ENCODE data around the gene PRR20G.
"Not testable (repeated sequence)": the region's sequence is repeated elsewhere in the genome, so short reads cannot be mapped to it uniquely, and the experiment has no call there.

PRR20G gene

DNA sequence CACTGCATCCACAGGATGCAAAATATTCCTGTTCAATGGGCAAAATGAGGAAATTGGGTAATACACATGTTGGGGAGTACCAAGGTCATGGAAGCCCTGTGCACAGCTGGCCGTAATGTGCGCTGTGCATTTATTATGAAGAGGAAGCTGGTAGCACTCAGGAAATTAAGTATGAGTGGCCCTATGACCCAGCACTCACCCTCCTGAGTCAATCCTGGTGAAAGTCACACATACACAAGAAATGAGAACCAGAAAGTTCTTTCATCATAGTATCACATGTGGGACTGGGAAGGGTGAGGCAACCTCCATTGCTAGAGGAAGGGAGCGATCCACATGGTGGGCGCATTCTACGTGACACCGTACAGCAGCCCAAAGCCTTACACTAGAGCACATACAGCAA is 11.4 kb upstream of the PRR20G start:
- DNase-seq (ENCODE audit: low spot score): no peak

DNA sequence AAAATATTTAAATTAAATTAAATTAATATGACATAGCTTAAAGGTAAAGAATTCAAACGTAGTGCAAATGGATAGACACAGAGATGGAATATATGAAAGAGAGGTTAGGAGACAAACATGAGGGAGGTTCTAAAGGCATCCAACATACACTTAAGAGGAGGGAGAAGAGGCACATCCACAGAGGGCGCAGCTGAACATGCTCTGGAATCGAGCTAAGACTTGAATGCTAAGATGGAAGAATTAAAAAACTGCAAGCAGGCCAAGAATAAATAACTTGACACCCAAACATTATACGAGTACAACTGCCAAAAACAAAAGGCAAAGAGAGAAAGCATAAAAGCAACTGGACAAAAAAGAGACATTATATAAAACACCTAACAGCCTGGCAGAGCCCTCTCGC is 9.1 kb upstream of the PRR20G start:
- DNase-seq (ENCODE audit: low spot score): no peak

DNA sequence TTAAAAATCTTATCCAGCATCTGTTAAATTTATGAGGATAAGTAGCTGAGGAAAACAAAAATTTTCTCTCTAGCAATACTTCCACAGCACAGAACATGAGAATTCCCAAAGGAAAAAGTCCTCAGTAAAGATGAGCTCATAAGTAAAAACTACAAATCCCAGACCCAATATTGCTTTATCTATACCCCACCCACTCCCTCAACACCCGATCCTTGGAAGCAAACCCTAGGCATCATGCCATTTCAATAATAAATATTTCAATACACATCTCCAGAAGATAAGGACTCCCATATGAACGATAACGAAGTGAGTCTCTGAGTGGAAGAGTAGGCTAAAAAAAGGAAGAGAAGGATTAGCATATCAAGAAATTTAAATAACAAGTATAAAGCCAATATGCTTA is 8.3 kb upstream of the PRR20G start:
- no peak for DNase-seq (ENCODE audit: low spot score)

DNA sequence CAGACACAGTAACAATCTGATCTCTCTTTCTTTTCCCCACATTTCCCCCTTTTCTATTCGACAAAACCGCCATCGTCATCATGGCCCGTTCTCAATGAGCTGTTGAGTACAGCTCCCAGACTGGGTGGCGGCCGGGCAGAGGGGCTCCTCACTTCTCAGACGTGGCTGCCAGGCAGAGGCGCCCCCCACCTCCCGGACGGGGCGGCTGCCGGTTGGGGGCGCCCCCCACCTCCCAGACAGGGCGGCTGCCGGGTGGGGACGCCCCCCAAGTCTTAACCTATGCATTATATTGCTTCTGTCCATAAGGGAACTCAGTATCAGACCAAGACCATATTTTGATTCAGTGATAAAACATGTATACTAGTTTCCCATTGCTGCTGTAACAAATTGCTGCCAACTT is 5.8 kb upstream of the PRR20G start:
- not testable (repeated sequence) for DNase-seq (ENCODE audit: low spot score)

DNA sequence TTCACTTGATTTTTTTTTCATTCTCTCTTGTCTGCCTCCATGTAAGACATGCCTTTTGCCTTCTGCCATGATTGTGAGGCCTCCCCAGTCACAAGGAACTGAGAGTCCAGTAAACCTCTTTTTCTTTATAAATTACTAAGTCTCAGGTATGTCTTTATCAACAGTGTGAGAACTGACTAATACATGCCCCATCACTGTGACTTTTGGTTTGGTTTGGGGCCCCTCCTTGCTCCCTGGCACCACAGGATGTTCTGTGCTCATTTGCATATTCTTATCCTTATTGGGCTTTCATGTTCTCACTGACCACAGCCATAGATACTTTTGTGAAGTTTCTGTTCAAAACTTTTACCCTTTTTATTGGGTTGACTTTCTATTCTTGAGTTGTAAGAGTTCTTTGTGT is 3.8 kb upstream of the PRR20G start:
- no peak for DNase-seq (ENCODE audit: low spot score)

DNA sequence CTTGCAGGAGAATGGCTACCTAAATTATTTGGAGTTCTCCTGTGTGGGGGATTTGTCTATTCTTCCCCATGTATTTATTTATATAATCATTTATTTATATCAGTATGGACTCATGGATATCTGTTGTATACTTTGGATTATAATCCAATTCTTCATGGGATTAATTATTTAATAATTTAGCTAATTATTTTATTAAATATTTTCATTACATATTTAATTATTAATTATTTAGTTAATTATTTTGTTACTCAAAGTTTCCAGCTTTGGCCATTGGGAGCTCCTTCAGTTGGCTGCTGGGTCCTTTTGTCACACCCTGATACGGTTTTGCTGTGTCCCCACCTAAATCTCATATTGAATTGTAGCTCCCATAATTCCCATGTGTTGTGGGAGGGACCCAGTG is 3.3 kb upstream of the PRR20G start:
- no peak for DNase-seq (ENCODE audit: low spot score)

DNA sequence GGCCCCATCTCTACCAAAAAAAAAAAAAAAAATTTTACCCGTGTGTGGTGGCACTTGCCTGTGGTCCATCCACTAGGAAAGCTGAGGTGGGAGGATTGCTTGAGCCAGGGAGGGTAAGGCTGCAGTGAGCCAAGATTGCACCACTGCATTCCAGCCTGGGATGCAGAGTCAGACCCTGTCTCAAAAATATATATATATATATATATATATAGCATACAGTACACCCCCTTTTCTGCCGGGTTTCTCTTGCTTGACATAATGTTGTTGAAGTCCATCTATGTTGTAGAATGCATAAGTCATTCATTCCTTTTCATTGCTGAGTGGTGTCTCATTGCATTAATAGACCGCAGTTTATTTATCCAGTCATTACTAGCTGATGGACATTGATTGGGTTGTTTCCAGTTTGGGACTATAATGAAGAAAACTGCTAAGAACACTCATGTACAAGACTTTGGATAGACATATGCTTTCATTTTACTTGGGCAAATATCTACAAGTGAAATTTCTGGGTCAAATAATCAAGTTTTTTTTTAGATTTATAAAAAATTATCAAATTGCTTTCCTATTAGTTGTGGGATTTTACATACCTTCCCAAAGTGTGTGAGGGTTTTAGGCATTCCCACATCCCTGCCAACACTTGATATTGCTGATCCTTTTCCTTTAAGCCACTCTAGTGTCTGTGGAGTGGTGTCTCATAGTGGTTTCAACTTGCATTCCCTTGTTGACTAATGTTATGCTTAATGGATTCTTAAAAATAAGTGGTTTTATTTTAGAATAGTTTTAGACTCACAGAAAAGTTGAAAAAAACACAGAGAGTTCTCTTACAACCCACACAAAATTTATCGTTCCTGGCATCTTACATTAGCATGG is 2.1 kb upstream of the PRR20G start:
- no peak for DNase-seq (ENCODE audit: low spot score)

DNA sequence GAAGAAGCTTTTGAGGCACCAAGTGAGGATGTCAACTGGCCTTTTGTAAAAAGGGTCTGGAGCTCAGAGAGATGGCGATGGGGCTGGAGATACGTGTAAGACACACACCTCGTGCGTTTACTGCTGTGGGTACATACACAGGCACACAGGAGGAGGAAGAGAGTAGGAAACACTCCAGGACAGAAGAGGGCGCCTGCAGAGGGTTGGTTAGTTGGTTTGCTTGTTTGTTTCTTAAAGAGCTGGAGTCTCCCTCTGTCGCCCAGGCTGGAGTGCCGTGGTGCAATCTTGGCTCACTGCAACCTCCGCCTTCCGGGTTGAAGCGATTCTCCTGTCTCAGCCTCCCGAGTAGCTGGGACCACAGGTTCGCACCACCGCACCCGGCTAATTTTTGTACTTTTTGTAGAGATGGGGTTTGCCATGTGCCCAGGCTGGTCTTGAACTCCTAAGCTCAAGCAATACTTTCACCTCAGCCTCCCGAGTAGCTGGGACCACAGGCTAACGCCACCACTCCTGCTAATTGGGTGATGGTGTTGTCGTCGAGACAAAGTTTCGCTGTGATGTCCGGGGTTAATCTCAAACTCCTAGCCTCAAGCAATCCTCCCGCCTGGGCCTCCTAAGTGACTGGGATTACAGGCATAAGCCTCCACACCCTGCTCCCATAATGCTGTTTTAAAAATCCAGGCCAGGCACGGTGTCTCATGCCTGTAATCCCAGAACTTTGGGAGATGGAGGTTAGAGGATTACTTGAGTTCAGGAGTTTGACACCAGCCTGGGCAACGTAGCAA is 1.3 kb upstream of the PRR20G start:
- no peak for DNase-seq (ENCODE audit: low spot score)

DNA sequence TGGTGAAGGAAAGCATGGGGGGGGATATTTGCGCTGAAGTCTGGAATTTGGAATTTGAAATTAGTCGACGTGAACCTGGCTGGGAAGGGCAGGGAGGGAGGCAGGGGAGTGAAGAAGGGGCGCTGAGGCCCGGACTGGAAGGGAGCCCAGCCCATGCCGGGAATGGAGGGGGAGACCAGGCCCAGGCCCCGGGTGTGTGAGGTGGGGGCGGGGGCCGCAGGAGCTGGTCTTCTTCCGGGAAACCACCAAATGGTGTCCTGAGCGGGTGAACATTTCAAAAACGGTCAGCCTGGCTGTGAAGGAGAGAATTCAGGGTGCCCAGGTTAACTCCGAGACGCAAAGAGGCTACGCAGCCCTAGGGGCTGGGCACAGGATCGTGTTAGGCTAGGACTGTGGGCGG is 497 bp upstream of the PRR20G start:
- no peak for DNase-seq (ENCODE audit: low spot score)

DNA sequence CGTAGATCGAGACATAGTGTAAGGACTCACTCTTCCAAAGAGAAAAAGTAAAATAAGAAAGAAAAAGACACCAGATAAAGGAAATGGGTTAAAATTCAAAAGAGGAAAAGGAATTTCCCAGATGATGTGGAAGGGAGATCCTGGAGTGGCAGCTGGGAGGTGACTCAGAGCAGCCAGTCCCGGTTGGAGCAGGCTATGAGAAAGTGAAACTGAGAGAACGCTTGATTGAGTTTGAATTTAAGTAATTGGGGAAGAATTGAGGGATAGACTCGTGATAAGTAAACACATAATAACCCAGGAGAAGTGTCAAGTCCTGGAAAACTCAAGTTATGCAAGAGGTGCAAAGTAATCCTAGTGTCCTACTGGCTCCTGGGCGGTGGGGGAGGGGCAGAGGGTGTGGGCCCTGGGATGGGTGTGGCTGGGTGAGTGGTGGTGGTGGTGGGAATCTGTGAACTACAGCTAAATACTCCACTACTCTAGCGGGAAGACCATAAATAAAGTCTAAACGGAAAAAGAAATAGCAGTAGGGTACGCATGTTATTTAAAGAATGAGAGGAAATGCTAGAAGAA is 1.2 kb downstream of the PRR20G start:
- no peak for DNase-seq (ENCODE audit: low spot score)

DNA sequence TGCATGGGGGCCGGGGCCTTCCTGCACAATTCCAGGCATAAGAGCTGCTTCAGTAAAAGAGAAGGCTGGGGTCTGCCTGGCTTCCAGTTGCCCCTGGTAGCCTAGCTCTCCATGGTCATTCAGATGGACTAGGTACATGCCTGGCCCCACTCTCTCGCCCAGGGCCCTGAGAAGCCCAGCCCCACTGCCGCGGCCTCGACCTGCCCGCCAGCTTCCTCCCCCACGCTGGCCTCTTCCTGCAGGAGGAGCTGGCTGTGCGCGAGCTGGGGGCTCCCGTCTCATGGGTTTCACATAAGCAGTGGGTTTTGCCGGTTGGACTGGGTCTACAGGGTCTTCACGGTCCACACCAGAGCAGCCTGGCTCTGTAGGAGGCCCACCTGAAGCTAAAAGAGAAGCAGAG is 3.6 kb downstream of the PRR20G start:
- DNase-seq (ENCODE audit: low spot score): no peak

DNA sequence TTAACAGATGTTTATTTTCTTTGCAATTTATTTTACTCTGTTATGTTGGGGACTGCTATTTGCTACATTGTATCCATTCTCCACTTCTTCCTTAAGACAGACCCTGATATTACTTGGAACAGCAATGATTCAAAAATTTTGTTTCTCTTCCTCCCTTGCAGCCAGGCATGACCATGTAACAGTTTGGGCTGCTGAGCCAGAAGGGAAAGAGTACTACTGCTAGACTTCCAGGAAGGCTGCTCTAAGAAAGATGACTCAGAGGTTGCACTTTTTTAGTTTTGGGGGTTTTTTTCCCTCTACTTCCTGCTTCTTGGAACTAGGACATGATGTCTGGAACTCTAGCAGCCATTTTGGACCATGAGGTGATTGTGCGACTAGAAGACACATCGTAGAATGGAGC is 10.3 kb downstream of the PRR20G start:
- DNase-seq (ENCODE audit: low spot score): no peak

DNA sequence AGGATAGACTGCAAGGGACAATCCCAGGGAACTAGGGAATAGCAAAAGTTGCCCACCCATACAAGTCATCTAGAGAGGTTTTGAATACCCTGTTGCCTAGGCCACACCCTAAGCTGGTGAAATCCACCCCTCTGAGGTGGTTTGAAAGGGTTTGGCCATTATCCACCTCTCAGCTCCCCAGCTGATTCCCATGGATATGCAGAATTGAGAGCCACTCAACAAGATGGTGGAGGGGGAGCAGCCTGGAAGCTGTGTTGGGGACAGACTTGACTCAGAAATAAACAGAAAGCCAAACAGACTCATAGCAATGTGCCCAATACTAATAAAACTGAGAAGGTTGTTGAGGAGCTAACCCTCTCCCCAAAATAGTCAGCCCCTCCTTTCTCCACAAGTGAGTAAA is 10.9 kb downstream of the PRR20G start:
- DNase-seq (ENCODE audit: low spot score): no peak

DNA sequence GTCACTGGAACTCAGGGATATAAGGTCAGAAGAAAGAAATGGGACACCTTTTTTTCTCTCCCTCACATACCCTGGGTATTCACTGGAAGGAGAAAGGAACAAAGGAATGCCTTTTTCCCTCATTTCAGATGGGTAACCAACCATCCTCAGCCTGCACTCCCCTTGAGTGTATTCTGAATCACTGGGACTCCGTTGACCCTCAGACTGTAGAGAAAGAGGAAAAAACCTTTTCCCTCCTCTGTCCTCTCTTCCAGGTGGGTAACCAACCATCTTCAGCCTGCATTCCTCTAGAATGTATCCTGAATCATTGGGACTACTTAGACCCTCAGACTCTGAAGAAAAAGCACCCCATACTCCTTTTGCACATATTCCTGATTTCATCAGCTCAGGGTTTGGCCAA is 11.4 kb downstream of the PRR20G start:
- no peak for DNase-seq (ENCODE audit: low spot score)

DNA sequence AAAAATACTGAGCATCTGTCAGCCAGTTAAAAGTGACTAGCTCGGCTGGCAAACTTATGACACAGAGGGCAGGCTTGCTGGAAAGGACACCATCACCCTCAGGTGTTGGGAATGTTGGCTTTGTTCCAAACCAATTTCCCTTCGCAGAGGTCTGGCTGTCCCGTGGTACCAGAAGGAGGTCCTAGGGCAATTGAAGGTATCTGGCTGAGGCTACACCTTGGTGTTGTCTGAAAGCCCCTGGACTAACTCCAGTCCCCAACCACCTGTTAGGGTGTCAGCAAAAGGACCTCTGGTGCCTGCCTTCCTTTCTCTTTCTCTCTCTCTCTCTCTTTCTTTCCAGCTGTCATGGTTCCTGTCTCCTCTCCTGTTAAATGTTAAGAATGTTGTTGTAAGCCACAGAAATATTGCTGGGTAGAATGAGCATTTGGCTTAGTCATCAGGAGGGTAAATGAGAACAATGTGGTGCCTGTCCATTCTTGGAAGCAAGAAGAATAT is 12.5 kb downstream of the PRR20G start:
- no peak for DNase-seq (ENCODE audit: low spot score)

DNA sequence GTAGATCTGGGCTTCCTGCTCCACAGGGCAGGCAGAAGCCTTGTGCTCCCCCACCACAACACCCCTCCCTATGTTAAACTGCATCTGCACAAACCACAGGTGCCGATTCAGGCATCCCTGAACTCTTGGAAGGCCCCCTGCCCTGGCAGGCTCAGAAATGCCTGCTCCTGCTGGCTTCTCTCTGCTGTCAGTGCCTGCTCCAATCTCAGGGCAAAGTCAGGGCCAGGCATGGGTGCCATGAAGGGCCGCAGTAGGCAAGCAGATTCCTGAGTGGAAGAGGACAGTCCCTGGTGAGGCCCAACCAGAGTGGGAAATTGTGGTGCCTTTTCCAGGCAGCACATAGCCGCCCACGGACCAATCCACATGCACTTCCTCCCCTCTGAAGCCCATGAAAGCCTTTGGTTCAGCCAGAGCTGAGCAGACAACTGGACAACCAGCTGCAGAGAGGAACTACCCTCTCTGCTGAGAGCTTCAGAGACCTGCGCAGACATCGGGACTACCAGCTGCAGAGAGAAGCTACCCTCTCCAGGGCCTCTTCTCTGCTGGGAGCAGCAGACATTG is 13.6 kb downstream of the PRR20G start:
- no peak for DNase-seq (ENCODE audit: low spot score)

DNA sequence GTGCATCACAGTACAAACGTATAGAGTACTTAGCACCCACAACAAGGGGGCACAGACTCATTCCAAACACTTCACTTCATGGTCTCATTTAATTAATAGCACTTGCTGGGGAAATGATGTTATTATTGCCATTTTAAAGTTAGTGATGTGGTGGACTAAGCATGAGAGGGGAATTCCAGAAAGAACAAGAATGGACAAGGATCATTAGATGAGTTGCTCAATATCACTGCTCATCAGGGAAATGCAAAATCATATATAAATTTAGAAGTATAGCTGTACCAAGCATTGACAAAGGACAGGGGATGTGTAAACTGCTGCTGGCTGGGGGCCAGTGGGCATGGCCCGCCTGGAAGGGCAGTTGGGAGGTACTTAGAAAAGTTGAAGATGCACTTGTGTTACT is 14.6 kb downstream of the PRR20G start:
- no peak for DNase-seq (ENCODE audit: low spot score)

DNA sequence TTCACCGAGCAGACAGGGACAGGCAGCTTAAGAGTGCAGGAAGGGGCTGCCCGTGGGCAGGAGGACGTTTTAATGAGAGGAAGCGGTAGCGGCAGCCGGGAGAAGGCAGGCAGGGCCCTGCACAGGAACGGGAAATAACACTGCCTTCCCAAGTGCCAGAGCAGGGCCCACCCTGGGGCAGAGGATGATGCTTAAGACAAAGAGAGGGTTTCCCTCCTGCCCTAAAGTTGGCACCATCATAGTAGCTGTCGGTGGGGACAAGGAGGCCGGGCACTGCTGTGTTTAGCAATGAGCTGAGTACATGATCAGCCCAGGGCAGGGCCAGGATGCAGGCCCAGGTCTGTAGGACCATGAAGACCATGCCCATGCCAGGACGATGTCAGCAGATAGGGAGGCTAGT is 21.7 kb downstream of the PRR20G start:
- DNase-seq (ENCODE audit: low spot score): no peak

DNA sequence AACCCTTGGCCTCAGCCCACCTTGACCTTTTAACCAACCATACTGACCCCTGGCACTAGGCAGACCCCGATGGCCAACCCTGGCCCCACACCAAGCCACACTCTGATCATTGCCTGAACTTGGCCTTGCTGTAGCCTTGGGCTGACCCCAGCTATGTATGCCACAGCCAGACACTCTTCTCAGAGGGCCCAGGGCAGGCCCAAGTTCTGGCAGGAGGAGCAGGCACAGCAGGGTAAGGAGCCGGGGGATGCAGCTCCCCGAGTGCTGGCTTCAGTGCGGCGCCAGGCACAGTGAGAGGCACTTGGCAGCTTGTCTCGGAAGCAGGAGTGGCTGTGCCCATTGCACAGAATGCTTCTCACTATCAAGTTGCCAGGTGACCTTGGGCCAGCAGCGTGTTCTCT is 22.3 kb downstream of the PRR20G start:
- no peak for DNase-seq (ENCODE audit: low spot score)

DNA sequence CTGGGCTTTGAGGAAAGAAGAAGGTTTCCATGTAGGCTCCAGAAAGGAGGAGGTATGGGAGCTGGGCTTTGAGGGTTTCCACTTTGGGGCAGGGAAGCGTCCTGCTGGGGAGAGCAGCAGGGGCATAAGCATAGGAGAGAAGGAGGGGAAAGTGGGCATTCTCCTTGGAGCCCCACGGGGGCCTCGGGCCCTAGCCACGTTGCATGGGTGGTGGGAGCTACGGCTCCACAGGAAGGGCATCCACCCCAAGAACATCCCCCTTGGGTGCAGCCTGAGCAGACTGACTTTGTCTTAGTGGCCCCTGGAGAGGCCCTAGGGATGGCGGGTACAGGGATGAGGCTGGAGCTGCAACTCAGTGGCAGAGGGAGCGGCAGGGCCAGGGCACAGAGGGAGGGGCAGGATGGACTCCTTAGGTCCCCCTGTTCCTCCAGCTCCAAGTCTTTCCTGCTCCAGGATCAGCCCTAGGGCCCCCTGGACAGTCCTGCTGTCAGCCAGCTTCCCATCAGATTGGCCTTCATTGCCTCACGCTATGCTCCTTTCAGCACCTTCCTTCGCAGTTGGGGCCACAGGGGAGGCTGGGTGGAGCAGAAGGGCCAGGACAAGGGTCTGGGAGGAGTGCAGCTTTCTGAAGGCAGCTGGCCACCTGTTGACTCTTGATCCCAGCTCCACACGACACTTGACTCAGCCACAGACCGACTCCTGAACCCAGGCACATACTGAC is 22.9 kb downstream of the PRR20G start:
- no peak for DNase-seq (ENCODE audit: low spot score)

DNA sequence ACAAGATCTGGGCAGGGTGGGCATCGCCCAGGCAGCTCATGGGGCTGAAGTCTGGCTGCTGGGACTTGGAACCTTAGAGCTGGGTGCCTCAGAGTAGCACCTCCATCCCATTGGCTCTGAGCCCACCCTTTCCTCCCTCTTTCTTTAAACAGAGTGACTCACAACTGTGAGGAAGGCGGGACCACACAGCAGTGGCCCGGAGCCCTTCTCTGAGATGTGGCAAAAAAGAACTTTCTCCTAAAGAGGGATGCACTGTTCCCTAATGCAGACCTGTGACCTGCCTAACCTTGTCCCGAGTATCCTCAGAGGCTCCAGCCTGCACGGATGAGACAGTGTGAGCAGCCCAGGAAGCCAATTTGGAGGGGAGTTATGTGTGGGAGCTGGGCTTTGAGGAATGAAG is 23.6 kb downstream of the PRR20G start:
- no peak for DNase-seq (ENCODE audit: low spot score)
